Activated CD8-positive, alpha-beta memory T cell treated with anti-CD3 and anti-CD28 coated beads, Interleukin-2, amount 50 U/mL, for 1 hour (primary cell): ENCODE data around the gene FBXO5.
"Not testable (repeated sequence)": the region's sequence is repeated elsewhere in the genome, so short reads cannot be mapped to it uniquely, and the experiment has no call there.

Source experiments
- DNase-seq: peaks from one replicate; pipeline ENCODE4 v3.0.0-alpha.2; 2020; ENCODE audit errors: extremely low read depth

Gene FBXO5, protein sequence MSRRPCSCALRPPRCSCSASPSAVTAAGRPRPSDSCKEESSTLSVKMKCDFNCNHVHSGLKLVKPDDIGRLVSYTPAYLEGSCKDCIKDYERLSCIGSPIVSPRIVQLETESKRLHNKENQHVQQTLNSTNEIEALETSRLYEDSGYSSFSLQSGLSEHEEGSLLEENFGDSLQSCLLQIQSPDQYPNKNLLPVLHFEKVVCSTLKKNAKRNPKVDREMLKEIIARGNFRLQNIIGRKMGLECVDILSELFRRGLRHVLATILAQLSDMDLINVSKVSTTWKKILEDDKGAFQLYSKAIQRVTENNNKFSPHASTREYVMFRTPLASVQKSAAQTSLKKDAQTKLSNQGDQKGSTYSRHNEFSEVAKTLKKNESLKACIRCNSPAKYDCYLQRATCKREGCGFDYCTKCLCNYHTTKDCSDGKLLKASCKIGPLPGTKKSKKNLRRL

DNA sequence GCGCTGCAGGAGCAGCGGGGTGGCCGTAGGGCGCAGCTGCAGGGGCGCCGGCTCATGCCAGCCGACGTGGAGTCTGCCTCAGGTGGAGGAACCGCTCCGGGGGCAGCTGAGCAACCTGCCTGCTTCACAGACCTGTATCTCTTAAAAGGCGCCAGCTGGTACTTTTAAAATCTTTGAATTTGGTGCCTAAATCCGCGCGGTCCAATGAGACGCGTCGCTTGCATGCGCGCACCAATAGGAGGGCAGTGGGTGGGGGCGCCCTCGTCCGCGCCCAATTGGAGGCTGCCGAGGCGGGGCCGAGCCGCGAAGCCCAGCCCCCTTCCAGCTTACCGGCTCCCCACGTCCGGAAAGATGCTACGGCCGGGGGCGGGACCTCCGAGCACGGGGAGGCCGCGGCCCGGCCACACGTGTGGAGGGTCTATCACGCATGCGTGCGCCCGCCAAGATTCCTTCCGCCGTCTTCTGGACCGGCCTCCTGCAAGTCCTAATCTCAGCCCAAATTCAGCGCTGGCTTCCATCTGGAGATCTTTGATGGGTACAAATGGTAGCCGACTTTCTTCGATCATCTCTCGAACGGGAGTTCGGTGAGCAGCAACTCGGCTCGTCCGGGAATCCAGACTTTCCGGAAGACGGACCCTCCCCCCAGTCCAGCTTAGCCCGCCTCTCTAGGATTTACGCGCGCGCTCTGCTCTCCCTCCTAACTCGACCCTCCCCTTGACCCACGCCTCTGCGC is at the start of gene FBXO5:
Gene FBXO5, minus strand, starts transcription at position 138 of the 733 bp plus-strand sequence. Its CDS starts 82 bp downstream, at position 56.
- peak; percentile 84 for DNase-seq

DNA sequence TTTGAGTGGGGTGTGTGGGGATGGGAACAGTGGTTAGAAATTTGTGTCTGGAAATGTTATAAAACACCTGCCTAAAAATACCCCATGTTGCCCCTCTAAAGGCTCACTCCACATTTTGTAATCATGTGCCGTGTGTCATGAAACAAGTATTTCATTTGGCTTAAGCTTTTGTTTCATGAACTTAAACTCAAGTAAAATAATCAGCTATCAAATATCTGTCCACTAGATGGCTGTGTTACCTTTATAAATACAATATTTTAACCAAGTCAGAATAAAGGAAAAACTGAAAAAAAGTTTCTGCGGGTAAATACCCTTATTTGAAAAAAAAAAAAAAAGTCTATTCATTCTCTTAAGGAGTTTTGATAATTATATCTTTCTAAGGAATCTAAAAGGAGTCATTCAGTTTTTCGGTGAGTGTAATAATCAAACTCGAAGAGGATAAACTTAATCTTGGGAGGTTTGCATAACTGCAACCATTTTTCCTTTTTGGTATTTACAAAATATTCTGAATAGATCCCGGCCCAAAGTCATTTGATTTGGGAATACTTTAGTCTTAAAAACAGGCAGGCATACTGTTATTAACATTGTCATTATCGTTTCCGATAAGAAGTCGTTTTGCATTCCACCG is 49.5 kb upstream of the FBXO5 start:
- no peak for DNase-seq

DNA sequence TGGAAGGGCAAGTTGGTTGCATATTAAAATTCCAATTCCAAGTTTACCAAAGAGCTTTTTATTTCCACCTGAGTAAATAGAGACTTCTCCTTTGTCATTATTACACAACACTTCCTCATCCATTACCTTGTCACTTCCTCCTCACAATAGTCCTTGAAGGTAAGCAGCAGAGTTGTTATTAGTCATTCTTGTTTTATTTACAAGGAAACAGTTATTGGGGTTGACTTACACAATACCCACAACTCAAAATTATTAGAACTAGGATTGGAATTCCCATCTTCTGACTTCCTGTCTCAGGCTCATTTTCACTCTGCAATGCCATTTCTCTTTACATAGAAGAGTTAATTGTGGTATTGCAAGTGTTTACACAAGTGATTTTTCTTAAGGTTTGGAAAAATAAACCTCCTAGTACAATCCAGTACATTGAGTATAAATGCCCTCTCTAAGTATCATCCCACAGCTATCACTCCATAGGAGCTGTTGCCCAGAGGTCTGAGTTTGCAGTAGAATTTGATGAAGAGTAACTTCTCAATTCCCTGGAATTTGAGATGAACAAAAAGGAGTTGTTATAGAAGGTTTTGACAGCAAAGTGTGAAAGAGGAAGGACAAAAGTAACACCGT is 48.6 kb upstream of the FBXO5 start:
- no peak for DNase-seq

DNA sequence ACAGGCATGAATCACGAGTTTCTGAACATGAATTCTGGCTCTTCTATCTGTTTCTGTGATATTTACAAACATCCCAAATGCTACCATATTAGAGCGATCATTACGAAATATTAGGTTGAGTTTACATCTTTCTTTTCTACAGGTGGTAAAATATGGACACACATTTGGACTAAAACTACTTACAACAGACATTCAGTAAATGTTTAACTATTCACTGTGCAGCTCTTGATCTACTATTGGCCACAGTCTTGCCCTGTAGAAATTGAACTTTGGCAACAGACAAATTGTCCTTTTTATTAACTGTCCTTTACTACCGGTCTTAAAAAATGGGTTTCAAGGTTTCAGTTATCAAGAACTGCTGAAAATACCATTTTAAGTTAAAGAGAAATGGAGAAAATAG is 46.1 kb upstream of the FBXO5 start:
- DNase-seq, result no peak

- no peak for DNase-seq
Measured at GRCh38 chr6:153028286-153028685, 45.4 kb upstream of the FBXO5 start.

DNA sequence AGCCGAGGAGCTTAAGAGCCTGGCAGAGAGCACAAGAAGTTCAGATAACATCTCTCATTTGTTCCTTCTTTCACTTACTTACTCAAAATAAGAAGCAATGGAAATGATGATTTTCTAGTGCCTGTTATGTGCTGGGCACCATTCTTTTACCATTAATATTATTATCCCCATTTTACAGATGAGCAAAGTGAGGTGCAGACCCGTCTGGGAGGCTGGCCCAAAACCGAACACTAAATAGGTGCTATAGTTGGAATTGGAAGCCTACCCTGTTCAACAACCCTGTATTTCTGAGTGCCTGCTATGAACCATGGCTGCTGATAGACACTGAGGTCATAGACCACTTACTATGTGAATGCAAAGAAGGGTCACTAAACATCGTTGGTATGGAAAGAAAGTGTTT is 44.6 kb upstream of the FBXO5 start:
- DNase-seq, result no peak

- no peak for DNase-seq
Measured at GRCh38 chr6:153024709-153025017, 41.8 kb upstream of the FBXO5 start.

DNA sequence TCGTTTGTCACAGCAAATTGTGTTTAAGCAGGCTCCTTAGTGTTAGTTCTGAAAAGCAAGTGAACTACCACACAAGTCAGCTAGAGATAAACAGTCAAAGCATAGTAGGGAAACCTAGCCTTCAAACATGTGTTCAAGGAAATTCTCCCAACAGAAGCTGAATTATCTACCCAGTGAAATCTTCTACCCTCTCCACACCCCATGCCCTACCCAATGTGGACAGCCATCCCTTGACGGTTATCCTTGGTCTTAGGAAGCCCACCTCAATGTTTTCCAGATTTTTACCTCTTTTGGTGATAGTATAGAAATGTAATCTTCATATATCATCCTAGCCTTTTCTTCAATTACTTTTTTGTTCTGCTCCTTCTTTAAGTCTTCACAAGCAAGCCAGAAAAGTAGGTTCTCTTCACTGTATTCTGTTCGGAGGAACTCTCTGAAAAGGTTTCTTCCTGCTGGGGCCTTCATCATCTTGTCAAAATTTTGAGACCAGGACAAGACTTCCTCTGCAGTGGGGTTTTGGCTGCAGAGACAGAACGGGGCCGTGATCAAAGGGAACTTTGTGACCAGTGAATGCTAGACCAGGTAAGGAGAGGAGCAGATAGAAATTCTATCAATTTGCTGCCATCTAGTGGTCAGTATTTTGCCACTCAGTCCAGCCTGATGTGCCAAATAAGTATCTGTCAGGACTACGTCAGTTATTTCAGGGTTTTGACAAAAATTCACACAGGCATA is 41.3 kb upstream of the FBXO5 start:
- DNase-seq, result peak; percentile 10

GRCh38 chr6:153018355-153018754 is 35.5 kb upstream of the FBXO5 start:
- DNase-seq, result no peak

DNA sequence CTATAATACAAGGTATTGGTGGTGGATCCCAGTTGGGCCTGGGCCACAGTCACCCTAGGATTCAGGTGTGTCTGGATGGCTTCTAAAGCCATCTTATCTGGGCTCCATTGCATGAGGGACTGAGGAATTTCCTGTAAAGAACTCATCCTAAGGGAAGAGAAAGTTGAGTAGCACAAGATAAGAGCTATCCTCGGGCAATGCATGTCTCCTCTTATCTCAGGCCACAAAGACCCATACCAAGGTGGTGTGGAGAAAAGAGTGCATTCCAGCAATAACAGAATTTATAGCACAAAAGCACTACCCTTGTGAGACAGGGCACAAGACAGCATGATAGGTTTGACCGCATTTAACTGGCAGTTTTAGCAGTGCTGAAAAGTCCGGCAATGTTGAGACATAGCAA is 34.0 kb upstream of the FBXO5 start:
- DNase-seq, result no peak

DNA sequence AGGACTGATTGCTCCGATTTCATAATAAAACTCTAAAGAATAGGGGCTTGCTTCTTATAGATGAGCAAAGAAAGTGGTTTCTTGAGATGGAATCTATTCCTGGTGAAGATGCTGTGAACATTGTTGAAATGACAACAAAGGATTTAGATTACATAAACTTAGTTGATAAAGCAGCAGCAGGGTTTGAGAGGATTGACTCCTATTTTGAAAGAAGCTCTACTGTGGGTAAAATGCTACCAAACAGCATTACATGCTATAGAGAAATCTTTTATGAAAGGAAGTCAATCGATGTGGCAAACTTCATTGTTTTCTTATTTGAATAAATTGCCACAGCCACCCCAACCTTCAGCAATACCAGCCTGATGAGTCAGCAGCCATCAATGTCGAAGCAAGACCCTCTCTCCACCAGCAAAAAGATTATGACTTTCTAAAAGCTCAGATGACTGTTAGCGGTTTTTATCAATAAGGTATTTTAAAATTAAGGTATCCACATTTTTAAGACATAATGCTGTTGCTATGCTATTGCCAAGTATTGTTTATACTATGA is 32.3 kb upstream of the FBXO5 start:
- no peak for DNase-seq

GRCh38 chr6:153013438-153013837 is 30.6 kb upstream of the FBXO5 start:
- DNase-seq, result no peak

- no peak for DNase-seq
Measured at GRCh38 chr6:153012856-153013255, 30.0 kb upstream of the FBXO5 start.

DNA sequence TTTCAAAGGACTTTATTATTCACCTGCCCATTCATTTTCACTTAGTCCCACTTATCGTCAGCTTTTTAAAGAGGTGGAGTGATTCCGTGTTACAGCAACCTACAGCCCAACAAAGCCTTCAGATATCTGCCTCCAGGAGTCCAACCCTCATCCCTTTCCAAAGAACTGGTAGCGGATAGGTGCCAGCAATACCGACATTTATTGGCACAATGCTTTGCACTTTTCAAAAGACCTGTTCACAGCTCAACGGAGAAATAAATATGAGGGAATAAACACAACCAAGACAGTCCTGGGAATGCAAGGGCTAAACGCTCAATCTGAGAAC is 20.5 kb upstream of the FBXO5 start:
- DNase-seq, result no peak

- DNase-seq, result peak; percentile 63
Measured at GRCh38 chr6:153002613-153003365, 19.9 kb upstream of the FBXO5 start, which contains the start of gene MTRF1L. MTRF1L (minus strand) TSS chr6:153002709; CDS start chr6:153002685, 24 bp downstream.

DNA sequence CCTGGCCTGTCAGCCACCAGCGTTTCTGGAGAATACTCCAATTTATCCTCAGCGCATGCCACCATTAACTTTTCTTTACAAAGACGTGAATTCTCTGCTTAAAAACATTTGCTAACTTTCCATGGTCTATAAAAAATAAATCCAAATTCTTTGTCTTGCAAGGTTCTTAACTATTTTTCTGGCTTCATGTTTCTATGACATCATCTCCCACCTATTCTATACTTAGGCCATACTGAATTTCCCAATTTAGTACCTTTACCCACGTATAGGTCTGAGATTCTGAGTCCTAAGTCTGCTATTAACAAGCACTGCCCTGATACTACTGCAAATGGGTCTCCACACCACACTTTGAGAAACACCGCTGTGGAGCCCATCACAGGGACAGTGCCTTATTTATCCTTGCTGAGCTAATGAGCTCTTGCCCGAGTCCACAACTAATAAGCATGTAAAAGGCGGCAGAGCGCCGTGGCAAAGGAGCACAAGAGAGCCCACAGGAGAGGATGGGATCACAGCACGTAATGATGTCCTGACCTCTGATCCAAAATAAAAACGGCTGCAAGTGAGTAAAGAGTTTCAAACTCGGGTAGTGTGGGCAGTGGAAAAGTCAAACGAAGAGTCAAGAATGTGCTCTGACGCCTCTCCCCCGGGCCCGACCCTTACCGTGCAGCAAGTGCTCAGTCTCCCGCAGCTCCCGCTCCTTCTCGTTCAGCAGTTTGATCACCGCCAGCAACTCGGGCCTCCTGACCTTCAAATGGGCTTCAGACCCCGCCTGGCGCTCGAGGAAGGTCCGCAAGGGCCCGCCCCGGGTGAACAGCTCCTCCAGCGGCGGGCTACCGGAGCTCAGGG is 19.1 kb upstream of the FBXO5 start:
- no peak for DNase-seq

GRCh38 chr6:153000790-153001189 is 17.9 kb upstream of the FBXO5 start:
- DNase-seq, result not testable (repeated sequence)

DNA sequence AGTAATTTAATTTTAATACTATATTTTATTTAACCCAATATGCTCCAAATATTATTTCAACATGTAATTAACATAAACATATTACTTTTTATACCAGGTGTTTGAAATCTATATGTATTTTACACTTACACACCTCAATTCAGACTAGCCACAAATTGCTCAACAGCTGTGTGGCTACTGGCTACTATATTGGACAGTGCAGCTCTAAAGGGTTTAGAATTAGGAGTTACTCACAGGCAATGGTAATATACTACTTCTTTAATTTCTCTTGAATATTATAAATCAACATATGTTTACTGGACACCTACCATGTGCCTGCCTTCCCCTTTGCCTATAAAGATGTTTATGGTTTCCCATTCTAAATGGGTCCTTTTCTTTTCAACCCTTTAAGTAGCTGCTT is 17.4 kb upstream of the FBXO5 start:
- no peak for DNase-seq

DNA sequence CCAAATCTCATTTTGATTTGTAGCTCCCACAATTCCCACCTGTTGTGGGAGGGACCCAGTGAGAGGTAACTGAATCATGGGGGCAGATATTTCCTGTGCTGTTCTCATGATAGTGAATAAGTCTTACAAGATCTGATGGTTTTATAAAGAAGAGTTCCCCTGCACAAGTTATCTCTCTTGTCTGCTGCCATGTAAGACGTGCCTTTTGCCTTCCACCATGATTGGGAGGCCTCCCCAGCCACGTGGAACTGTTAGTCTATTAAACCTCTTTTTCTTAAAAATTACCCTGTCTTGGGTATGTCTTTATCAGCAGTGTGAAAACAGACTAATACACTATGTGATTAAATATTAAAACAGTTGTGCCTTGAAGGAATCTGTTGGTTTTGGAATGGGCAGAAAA is 16.7 kb upstream of the FBXO5 start:
- not testable (repeated sequence) for DNase-seq

GRCh38 chr6:152993847-152994246 is 11.0 kb upstream of the FBXO5 start:
- no peak for DNase-seq
